ENCODE data around the gene ZFHX3. TPM values are rescaled to one million over a fixed set of nuclear protein-coding genes. Genes with fewer than 3 reads are reported as not detected.

ZFHX3 gene
- total and polyA plus RNA-seq, 2 donors (not counting 3 experiments of a cell fraction or from before 2014, with no cell fraction given), result 3.7 to 18.8 TPM

GRCh38 chr16:72901000-72901627, 146.8 kb downstream of the ZFHX3 start:
- Histone ChIP-seq H3K4me3 (replicated peaks in 1 of 3; ENCODE audit: insufficient read depth in 1 of 3, low read depth in 1 of 3, low read length in 3 of 3) (no peak overlapping the region), H4K20me1 (replicated peaks; ENCODE audit: control insufficient read depth, extremely low read depth, insufficient read depth, low read length) (no peaks in the 10 kb centered on the region), H3K9me1 (replicated peaks; ENCODE audit: control insufficient read depth, extremely low read depth, insufficient read depth, low read length) (no peaks in the 10 kb centered on the region), H3K4me2 (ENCODE audit: insufficient read depth, low read length) (no peak overlapping the region), H2AFZ (ENCODE audit: low read depth, low read length) (no peak overlapping the region), H3K27me3 (ENCODE audit: control insufficient read depth in 2 of 2, insufficient read depth in 2 of 2, low read length in 2 of 2) (no peaks in the 10 kb centered on the region), H3K9me3 (replicated peaks; ENCODE audit: control insufficient read depth, insufficient read depth, low read length) (no peaks in the 10 kb centered on the region), H3K79me2 (ENCODE audit: control insufficient read depth, insufficient read depth, low read length) (no peaks in the 10 kb centered on the region), H3K9ac (replicated peaks; ENCODE audit: extremely low read depth, insufficient read depth, low read length) (no peak overlapping the region), H3K36me3 (ENCODE audit: control insufficient read depth in 2 of 2, extremely low read depth in 1 of 2, insufficient read depth in 2 of 2, low read length in 2 of 2) (no peaks in the 10 kb centered on the region), H3K27ac (ENCODE audit: insufficient read depth, low read depth, low read length) (no peak overlapping the region), H3K4me1 (ENCODE audit: control insufficient read depth, extremely low read depth, insufficient read depth, low read length) (peaks cover 6% of the 10 kb centered on the region)
- POLR2A ChIA-PET, result no interaction called here
- no peak for TF ChIP-seq FOS (IDR thresholded peaks at IDR 0.05; ENCODE audit: borderline replicate concordance, insufficient read depth, low read length)
- intact Hi-C loops (cut with micrococcal nuclease) (no loop called here), dilution Hi-C loops (cut with MboI; ENCODE audit: extremely low pct_ligation_motif_present, low sequenced_read_pairs) (no loop called here)
- CTCF ChIA-PET, result no interaction called here
- no peak for DNase-seq (ENCODE audit: low read depth, low spot score)
- FAIRE-seq, result no peak
- no TSS peak for BruUV-seq (replicated peaks)

- Histone ChIP-seq H3K4me3 (replicated peaks in 1 of 3; ENCODE audit: insufficient read depth in 1 of 3, low read depth in 1 of 3, low read length in 3 of 3) (no peak overlapping the region), H3K36me3 (ENCODE audit: control insufficient read depth in 2 of 2, extremely low read depth in 1 of 2, insufficient read depth in 2 of 2, low read length in 2 of 2) (no peaks in the 10 kb centered on the region), H3K27me3 (ENCODE audit: control insufficient read depth in 2 of 2, insufficient read depth in 2 of 2, low read length in 2 of 2) (no peaks in the 10 kb centered on the region), H3K79me2 (ENCODE audit: control insufficient read depth, insufficient read depth, low read length) (peaks cover 4% of the 10 kb centered on the region), H4K20me1 (replicated peaks; ENCODE audit: control insufficient read depth, extremely low read depth, insufficient read depth, low read length) (no peaks in the 10 kb centered on the region), H3K4me2 (ENCODE audit: insufficient read depth, low read length) (no peak overlapping the region), H3K27ac (ENCODE audit: insufficient read depth, low read depth, low read length) (no peak overlapping the region), H3K9me1 (replicated peaks; ENCODE audit: control insufficient read depth, extremely low read depth, insufficient read depth, low read length) (no peaks in the 10 kb centered on the region), H3K9me3 (replicated peaks; ENCODE audit: control insufficient read depth, insufficient read depth, low read length) (no peaks in the 10 kb centered on the region), H3K4me1 (ENCODE audit: control insufficient read depth, extremely low read depth, insufficient read depth, low read length) (peaks cover 21% of the 10 kb centered on the region), H2AFZ (ENCODE audit: low read depth, low read length) (no peak overlapping the region), H3K9ac (replicated peaks; ENCODE audit: extremely low read depth, insufficient read depth, low read length) (no peak overlapping the region)
- CTCF ChIA-PET, result no interaction called here
- no TSS peak for BruUV-seq (replicated peaks)
- FAIRE-seq (no peak), DNase-seq (ENCODE audit: low read depth, low spot score) (peak; percentile 59)
- no peak for TF ChIP-seq POLR2AphosphoS5 (IDR thresholded peaks at IDR 0.05; ENCODE audit: insufficient read depth, low read depth, low read length)
- no peak for TF ChIP-seq GATA2 (IDR thresholded peaks at IDR 0.05; ENCODE audit: insufficient read depth, insufficient read length, low read depth, low read length)
- no peak for TF ChIP-seq FOS (IDR thresholded peaks at IDR 0.05; ENCODE audit: borderline replicate concordance, insufficient read depth, low read length)
- TF ChIP-seq, protein P1, sequence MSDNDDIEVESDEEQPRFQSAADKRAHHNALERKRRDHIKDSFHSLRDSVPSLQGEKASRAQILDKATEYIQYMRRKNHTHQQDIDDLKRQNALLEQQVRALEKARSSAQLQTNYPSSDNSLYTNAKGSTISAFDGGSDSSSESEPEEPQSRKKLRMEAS (IDR thresholded peaks at IDR 0.05; ENCODE audit: insufficient read depth, insufficient read length), result no peak
- no peak for TF ChIP-seq POLR2A (IDR thresholded peaks at IDR 0.05; ENCODE audit: low read depth, low read length)
- TF ChIP-seq, protein P2, sequence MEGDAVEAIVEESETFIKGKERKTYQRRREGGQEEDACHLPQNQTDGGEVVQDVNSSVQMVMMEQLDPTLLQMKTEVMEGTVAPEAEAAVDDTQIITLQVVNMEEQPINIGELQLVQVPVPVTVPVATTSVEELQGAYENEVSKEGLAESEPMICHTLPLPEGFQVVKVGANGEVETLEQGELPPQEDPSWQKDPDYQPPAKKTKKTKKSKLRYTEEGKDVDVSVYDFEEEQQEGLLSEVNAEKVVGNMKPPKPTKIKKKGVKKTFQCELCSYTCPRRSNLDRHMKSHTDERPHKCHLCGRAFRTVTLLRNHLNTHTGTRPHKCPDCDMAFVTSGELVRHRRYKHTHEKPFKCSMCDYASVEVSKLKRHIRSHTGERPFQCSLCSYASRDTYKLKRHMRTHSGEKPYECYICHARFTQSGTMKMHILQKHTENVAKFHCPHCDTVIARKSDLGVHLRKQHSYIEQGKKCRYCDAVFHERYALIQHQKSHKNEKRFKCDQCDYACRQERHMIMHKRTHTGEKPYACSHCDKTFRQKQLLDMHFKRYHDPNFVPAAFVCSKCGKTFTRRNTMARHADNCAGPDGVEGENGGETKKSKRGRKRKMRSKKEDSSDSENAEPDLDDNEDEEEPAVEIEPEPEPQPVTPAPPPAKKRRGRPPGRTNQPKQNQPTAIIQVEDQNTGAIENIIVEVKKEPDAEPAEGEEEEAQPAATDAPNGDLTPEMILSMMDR (IDR thresholded peaks at IDR 0.05; ENCODE audit: extremely low read depth in 1 of 2, insufficient read depth in 1 of 2, low read depth in 1 of 2, low read length in 2 of 2), result no peak
- no peak for TF ChIP-seq MYC (IDR thresholded peaks at IDR 0.05; ENCODE audit: low read depth, low read length)
- intact Hi-C loops (cut with micrococcal nuclease) (no loop called here), dilution Hi-C loops (cut with MboI; ENCODE audit: extremely low pct_ligation_motif_present, low sequenced_read_pairs) (no loop called here)
- POLR2A ChIA-PET, result no interaction called here
Observed at GRCh38 chr16:72898216-72898825, 149.6 kb downstream of the ZFHX3 start.

Data from endothelial cell of umbilical vein (primary cell).